Liver (tissue), 10 donors: Measurements from ENCODE around the gene AKT2. TPM values are rescaled to one million over a fixed set of nuclear protein-coding genes. Genes with fewer than 3 reads are reported as not detected.

Experiments used
- DNase-seq: peaks from one replicate; pipeline ENCODE4 v3.0.0-alpha.2; 2017; ENCODE audit warnings: low spot score
- H3K27ac ChIP-seq, 2 donors: one replicate each; pipeline ENCODE4 v1.7.0; 2013; ENCODE audit warnings: inconsistent platforms in 2 of 2, low read length in 2 of 2, control low read depth in 1 of 2, low read depth in 1 of 2, mild to moderate bottlenecking in 1 of 2
- H3K27me3 ChIP-seq, 4 donors: one replicate each; pipeline versions ENCODE4 v1.6.1 to v1.7.0; 2013; ENCODE audit warnings: low read length in 3 of 4, inconsistent platforms in 1 of 4, mild to moderate bottlenecking in 1 of 4, moderate library complexity in 1 of 4; ENCODE audit not compliant: control insufficient read depth in 4 of 4, insufficient read depth in 4 of 4
- H3K36me3 ChIP-seq, 4 donors: one replicate each; pipeline versions ENCODE4 v1.6.1 to v1.7.0; 2013; ENCODE audit warnings: low read length in 3 of 4, mild to moderate bottlenecking in 3 of 4, low read depth in 1 of 4, moderate library complexity in 1 of 4; ENCODE audit not compliant: control insufficient read depth in 4 of 4, insufficient read depth in 3 of 4
- H3K4me1 ChIP-seq, 4 donors: one replicate each; pipeline versions ENCODE4 v1.6.1 to v1.7.0; 2013; ENCODE audit warnings: low read length in 3 of 4, mild to moderate bottlenecking in 3 of 4, moderate library complexity in 1 of 4; ENCODE audit not compliant: control insufficient read depth in 4 of 4, insufficient read depth in 4 of 4
- H3K4me3 ChIP-seq, 3 donors: one replicate each; pipeline versions ENCODE4 v1.6.1 to v1.7.0; 2013; ENCODE audit warnings: low read length in 3 of 3, control low read depth in 1 of 3, low read depth in 1 of 3, mild to moderate bottlenecking in 1 of 3
- H3K9ac ChIP-seq, 2 donors: one replicate each; pipeline ENCODE4 v1.7.0; 2013; ENCODE audit warnings: low read length in 2 of 2, mild to moderate bottlenecking in 2 of 2, moderate library complexity in 2 of 2, control low read depth in 1 of 2, low read depth in 1 of 2
- H3K9me3 ChIP-seq, 4 donors: one replicate each; pipeline versions ENCODE4 v1.6.1 to v1.7.0; 2013; ENCODE audit warnings: low read length in 3 of 4; ENCODE audit not compliant: control insufficient read depth in 4 of 4
- CTCF ChIP-seq: fragments of 150-350 bp; IDR thresholded peaks from 2 replicates; pipeline ENCODE4 v1.5.1; 2017; ENCODE audit warnings: improper control_type of control experiment, low read depth, low read length; ENCODE audit not compliant: missing input control
- FOXA1 ChIP-seq: IDR thresholded peaks from 2 replicates; pipeline ENCODE4 v1.6.1; 2016; ENCODE audit warnings: antibody characterized with exemption
- HNF4A ChIP-seq, 2 donors: conservative IDR thresholded peaks; 2 replicates each; pipeline ENCODE4 v1.6.1; 2016; ENCODE audit warnings: antibody characterized with exemption in 2 of 2, mild to moderate bottlenecking in 2 of 2
- HNF4G ChIP-seq: IDR thresholded peaks from 2 replicates; pipeline ENCODE4 v1.6.1; 2016; ENCODE audit warnings: antibody characterized with exemption
- RAD21 ChIP-seq, 2 donors: IDR thresholded peaks; 2 replicates each; pipeline ENCODE4 v1.6.1; 2016; ENCODE audit warnings: antibody characterized with exemption in 2 of 2, mild to moderate bottlenecking in 2 of 2
- RXRA ChIP-seq, 2 donors: IDR thresholded peaks; 2 replicates each; pipeline ENCODE4 v1.6.1; 2017 to 2018; ENCODE audit warnings: antibody characterized with exemption in 2 of 2, mild to moderate bottlenecking in 1 of 2
- WGBS: extraction: QIAGEN DNeasy Blood & Tissue Kit; methylation state at CpG from one replicate; pipeline ENCODE4 v1.1.7; 2013; 5-methylcytosine and 5-hydroxymethylcytosine counted together
- polyA plus RNA-seq, 2 donors: library from polyadenylated mRNA; stranded (reverse) in 1 of 2; unstranded in 1 of 2; fragments of 200-250 nt in 1 of 2; fragments of >200 nt in 1 of 2; fragmentation: Nextera tagmentation in 1 of 2; extraction: Ambion mirVana in 1 of 2; gene quantifications; one replicate each; pipeline versions ENCODE4 v1.2.1 to v1.2.3, GENCODE V29; 2013 to 2015
- small RNA-seq: library from RNA; depleted of rRNA; stranded (forward); fragments of <200 nt; gene quantifications from one replicate; pipeline ENCODE3, GENCODE V24; 2014
- total RNA-seq, 2 donors: library from RNA; depleted of rRNA; stranded (reverse); fragments of >200 nt; gene quantifications; one replicate each; pipeline ENCODE4 v1.2.3, GENCODE V29; 2014
- donor health status: healthy.
- donor health status: healthy.
- donor health status: healthy.
- donor health status: healthy.
- donor health status: healthy.

The AKT2 gene
- total and polyA plus RNA-seq, 4 donors = 23.2 to 110 (median 60.4) TPM

DNA sequence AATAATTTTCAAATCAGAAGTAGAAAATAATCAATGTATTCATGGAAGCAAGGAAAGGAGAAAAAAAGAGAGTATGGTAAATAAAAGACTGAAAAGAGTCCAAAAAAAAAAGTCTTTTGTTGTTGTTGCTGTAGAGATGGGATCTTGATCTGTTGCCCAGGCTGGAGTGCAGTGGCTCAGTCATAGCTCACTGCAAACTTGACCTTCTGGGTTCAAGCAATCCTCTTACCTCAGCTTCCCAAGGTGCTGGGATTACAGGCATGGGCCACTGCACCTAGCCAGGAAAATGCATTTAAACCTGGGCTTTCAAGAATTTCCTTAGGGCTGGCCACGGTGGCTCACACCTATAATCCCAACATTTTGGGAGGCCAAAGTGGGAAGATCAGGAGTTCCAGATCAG, 100.9 kb downstream of the AKT2 start:
- H3K9me3 ChIP-seq = no peaks in the 10 kb centered on the region
- WGBS = 98% methylated on average over 1 of the region's 1 CpG
- H3K9ac ChIP-seq = no peak overlapping the region

More for the DNA sequence above, 100.9 kb downstream of the AKT2 start:
- no peaks in the 10 kb centered on the region for H3K36me3 ChIP-seq
- no peaks in the 10 kb centered on the region for H3K4me1 ChIP-seq
- no peak overlapping the region for H3K4me3 ChIP-seq
- TF ChIP-seq RXRA (IDR thresholded peaks at IDR 0.05) = no peak
- TF ChIP-seq HNF4A (conservative IDR thresholded peaks at IDR 0.05) = no peak
- no peak for TF ChIP-seq HNF4G
- no peak for TF ChIP-seq CTCF
- no peak for TF ChIP-seq RAD21 (IDR thresholded peaks at IDR 0.05)
- TF ChIP-seq FOXA1 = no peak
- H3K27ac ChIP-seq = no peak overlapping the region
- H3K27me3 ChIP-seq = no peaks in the 10 kb centered on the region
- no peak for DNase-seq

Small RNA genes lying within 50 kb of the gene (small RNA-seq; reads per million reads assigned to genes)
- gene MIR641 = 7.4 reads per million, percentile 93 among the genes with 10 or more reads in this experiment
- not detected for gene RNU6-945P

Other genes starting within 250 kb of the AKT2 start
- 10 to 100 TPM in 1 of 2 donors, 1 to 10 TPM in 1; 7.8 to 18.0 TPM for gene ZNF780B, start 229.1 kb downstream of the AKT2 start, total RNA-seq
- 1 to 10 TPM; 1.4 to 3.8 TPM for gene ZNF780B, start 229.1 kb downstream of the AKT2 start, polyA plus RNA-seq
- gene ZNF780A, start 194.4 kb downstream of the AKT2 start, total RNA-seq = 10 to 100 TPM; 11.7 to 18.7 TPM
- 10 to 100 TPM; 10.9 to 16.3 TPM for gene ZNF780A, start 194.4 kb downstream of the AKT2 start, polyA plus RNA-seq
- gene MAP3K10, start 93.9 kb downstream of the AKT2 start, total RNA-seq = 1 to 10 TPM in 1 of 2 donors, under 1 TPM in 1; 0.65 to 3.9 TPM
- 1 to 10 TPM in 1 of 2 donors, under 1 TPM in 1; 0.92 to 3.2 TPM for gene MAP3K10, start 93.9 kb downstream of the AKT2 start, polyA plus RNA-seq
- gene TTC9B, start 67.0 kb downstream of the AKT2 start, total RNA-seq = not detected
- under 1 TPM in 1 of 2 donors, not detected in 1; 0.14 TPM for gene TTC9B, start 67.0 kb downstream of the AKT2 start, polyA plus RNA-seq
- gene CCNP, start 58.7 kb downstream of the AKT2 start, total RNA-seq = 1 to 10 TPM in 1 of 2 donors, under 1 TPM in 1; 0.84 to 2.5 TPM
- 1 to 10 TPM; 1.2 to 3.7 TPM for gene CCNP, start 58.7 kb downstream of the AKT2 start, polyA plus RNA-seq
- gene C19orf47, start 63.1 kb upstream of the AKT2 start, total RNA-seq = 1 to 10 TPM; 3.9 to 4.3 TPM
- 1 to 10 TPM; 5.7 to 6.0 TPM for gene C19orf47, start 63.1 kb upstream of the AKT2 start, polyA plus RNA-seq
- 100 to 1,000 TPM in 1 of 2 donors, 10 to 100 TPM in 1; 88.9 to 122 TPM for gene PLD3, start 63.4 kb upstream of the AKT2 start, total RNA-seq
- 100 to 1,000 TPM in 1 of 2 donors, 10 to 100 TPM in 1; 56.0 to 125 TPM for gene PLD3, start 63.4 kb upstream of the AKT2 start, polyA plus RNA-seq
- gene HIPK4, start 104.8 kb upstream of the AKT2 start, total RNA-seq = under 1 TPM in 1 of 2 donors, not detected in 1; 0.17 TPM
- under 1 TPM in 1 of 2 donors, not detected in 1; 0.02 TPM for gene HIPK4, start 104.8 kb upstream of the AKT2 start, polyA plus RNA-seq
- gene PRX, start 128.0 kb upstream of the AKT2 start, total RNA-seq = 1 to 10 TPM in 1 of 2 donors, under 1 TPM in 1; 0.56 to 1.0 TPM
- under 1 TPM; 0.03 to 0.47 TPM for gene PRX, start 128.0 kb upstream of the AKT2 start, polyA plus RNA-seq
- 1 to 10 TPM; 3.7 to 6.0 TPM for gene SERTAD1, start 140.6 kb upstream of the AKT2 start, total RNA-seq
- gene SERTAD1, start 140.6 kb upstream of the AKT2 start, polyA plus RNA-seq = 1 to 10 TPM; 3.6 to 6.8 TPM
- 1 to 10 TPM; 6.9 to 7.0 TPM for gene SERTAD3, start 159.0 kb upstream of the AKT2 start, total RNA-seq
- gene SERTAD3, start 159.0 kb upstream of the AKT2 start, polyA plus RNA-seq = 1 to 10 TPM; 6.1 to 8.9 TPM
- gene BLVRB, start 180.4 kb upstream of the AKT2 start, total RNA-seq = 1,000 to 10,000 TPM in 1 of 2 donors, 100 to 1,000 TPM in 1; 132 to 1,243 TPM
- gene BLVRB, start 180.4 kb upstream of the AKT2 start, polyA plus RNA-seq = 100 to 1,000 TPM; 192 to 312 TPM
- gene SPTBN4, start 181.7 kb upstream of the AKT2 start, total RNA-seq = 1 to 10 TPM in 1 of 2 donors, under 1 TPM in 1; 0.84 to 1.1 TPM
- under 1 TPM; 0.13 to 0.40 TPM for gene SPTBN4, start 181.7 kb upstream of the AKT2 start, polyA plus RNA-seq